PC-3 (cell line): ENCODE results near the gene HBEGF. TPM values are rescaled to one million over a fixed set of nuclear protein-coding genes. Genes with fewer than 3 reads are reported as not detected.

Experiments used
- ATAC-seq: fragments of 200-7000 bp; cut with Tn5 transposase; 2 replicates; pipeline ENCODE4 v1.9.1; 2020; ENCODE audit warnings: mild to moderate bottlenecking, moderate library complexity
- BruUV-seq: library from RNA; stranded (reverse); fragments of 400-500 nt; replicated peaks from 2 replicates; lab custom pipeline; 2021; lab: Mats Ljungman, UMichigan
- CTCF ChIA-PET: fragments of 300-600 bp; sonication (Branson Sonifier 250); formaldehyde crosslinking; loops from one replicate; lab custom pipeline; 2022; ENCODE audit warnings: antibody characterized with exemption; lab: Charles Lee
- POLR2A ChIA-PET: fragments of 300-600 bp; sonication (Branson Sonifier 250); formaldehyde crosslinking; loops from one replicate; lab custom pipeline; 2022; ENCODE audit warnings: antibody characterized with exemption; ENCODE audit not compliant: unreplicated experiment; lab: Charles Lee
- DNase-seq: peaks from one replicate; pipeline ENCODE4 v3.0.0-alpha.2; 2015
- H2AFZ ChIP-seq: fragments of 300-600 bp; sonication (generic); 2 replicates; pipeline ENCODE4 v1.6.0; 2016; ENCODE audit warnings: antibody characterized with exemption, low read length
- H3F3A ChIP-seq: fragments of 300-600 bp; sonication (generic); one replicate; pipeline ENCODE4 v1.6.0; 2017; ENCODE audit warnings: antibody characterized with exemption, low read length, control low read depth, mild to moderate bottlenecking; ENCODE audit not compliant: unreplicated experiment
- H3K27ac ChIP-seq: fragments of 300-600 bp; sonication (generic); 2 replicates; pipeline ENCODE4 v1.5.1; 2016; ENCODE audit warnings: mild to moderate bottlenecking, low read length
- H3K27me3 ChIP-seq: fragments of 300-600 bp; sonication (generic); 2 replicates; pipeline ENCODE4 v1.6.1; 2016; ENCODE audit warnings: low read length, mixed read lengths
- H3K36me3 ChIP-seq: fragments of 300-600 bp; sonication (generic); 2 replicates; pipeline ENCODE4 v1.6.1; 2016; ENCODE audit warnings: low read depth, mixed run types, low read length, mixed read lengths
- H3K4me1 ChIP-seq: fragments of 300-600 bp; sonication (generic); 2 replicates; pipeline ENCODE4 v1.5.1; 2016; ENCODE audit warnings: low read length; ENCODE audit not compliant: insufficient read depth
- H3K4me2 ChIP-seq: fragments of 300-600 bp; sonication (generic); 2 replicates; pipeline ENCODE4 v1.6.0; 2016; ENCODE audit warnings: low read length
- H3K4me3 ChIP-seq: fragments of 300-600 bp; sonication (generic); 2 replicates; pipeline ENCODE4 v1.5.1; 2016; ENCODE audit warnings: mild to moderate bottlenecking, low read length, mixed read lengths
- H3K79me2 ChIP-seq: fragments of 300-600 bp; sonication (generic); 2 replicates; pipeline ENCODE4 v1.6.1; 2017; ENCODE audit warnings: low read length, mixed read lengths
- H3K9ac ChIP-seq: fragments of 300-600 bp; sonication (generic); 2 replicates; pipeline ENCODE4 v1.6.0; 2016; ENCODE audit warnings: mild to moderate bottlenecking, low read length
- H3K9me2 ChIP-seq: fragments of 300-600 bp; sonication (generic); replicated peaks from 2 replicates; pipeline ENCODE4 v1.6.1; 2016; ENCODE audit warnings: mixed run types, low read length, mixed read lengths
- H3K9me3 ChIP-seq: fragments of 300-600 bp; sonication (generic); 2 replicates; pipeline ENCODE4 v1.6.1; 2016; ENCODE audit warnings: low read length, mixed read lengths
- H4K20me1 ChIP-seq: fragments of 300-600 bp; sonication (generic); 2 replicates; pipeline ENCODE4 v1.6.1; 2016; ENCODE audit warnings: low read length, mixed read lengths
- CTCF ChIP-seq: fragments of 300-600 bp; sonication (generic); conservative IDR thresholded peaks from 2 replicates; pipeline ENCODE4 v1.5.1; 2017; ENCODE audit warnings: antibody characterized with exemption, low read depth, mild to moderate bottlenecking, low read length
- EZH2 ChIP-seq: fragments of 300-600 bp; sonication (generic); IDR thresholded peaks from one replicate; pipeline ENCODE4 v1.6.1; 2017; ENCODE audit warnings: antibody characterized with exemption, mild to moderate bottlenecking, low read length; ENCODE audit not compliant: unreplicated experiment
- EZH2phosphoT487 ChIP-seq: fragments of 300-600 bp; sonication (generic); IDR thresholded peaks from 2 replicates; pipeline ENCODE4 v1.6.1; 2018; ENCODE audit warnings: mild to moderate bottlenecking, antibody characterized with exemption, low read length, borderline replicate concordance
- intact Hi-C: fragments of 100-400 bp; cut with micrococcal nuclease; formaldehyde crosslinking; loops from 2 replicates; pipeline ENCODE4 v1.9.0; 2023
- total RNA-seq: library from RNA; depleted of rRNA; stranded (reverse); fragments of >200 nt; gene quantifications from 2 replicates; pipeline ENCODE4 v1.2.3, GENCODE V29; 2014

The HBEGF gene
- total RNA-seq, 1 experiment from 2014 or later, result 82.6 TPM

- intact Hi-C loops, result loop anchor here (5.0 kb wide), 1 partner anchor 37 kb away; no protein-coding TSS in a partner anchor
- DNase-seq (no peak), ATAC-seq (no peak)
- no peaks in the 10 kb centered on the region for H4K20me1 ChIP-seq
- H3K36me3 ChIP-seq, result peaks cover 10% of the 10 kb centered on the region; the same call in 1 of the 2 replicates
- no peaks in the 10 kb centered on the region for H3K9me3 ChIP-seq
- peaks cover 73% of the 10 kb centered on the region for H3K4me1 ChIP-seq
- CTCF ChIA-PET, result no interaction called here
- POLR2A ChIA-PET, result no interaction called here
- no peaks in the 10 kb centered on the region for H3K27me3 ChIP-seq
- peaks cover 11% of the 10 kb centered on the region for H3F3A ChIP-seq
- H3K4me3 ChIP-seq, result no peak overlapping the region
- peak overlapping the region; percentile 53; the same call in 1 of the 2 replicates for H3K27ac ChIP-seq
- H3K9me2 ChIP-seq, result no peaks in the 10 kb centered on the region
- no peak overlapping the region for H3K4me2 ChIP-seq
- no peak overlapping the region for H2AFZ ChIP-seq
- BruUV-seq, result no TSS peak
- peaks cover 84% of the 10 kb centered on the region for H3K79me2 ChIP-seq
- H3K9ac ChIP-seq, result no peak overlapping the region
- TF ChIP-seq EZH2phosphoT487 (no peak), CTCF (no peak), EZH2 (no peak)
Observed at GRCh38 chr5:140299056-140299455, 47.3 kb downstream of the HBEGF start.

GRCh38 chr5:140298183-140298601 is 48.2 kb downstream of the HBEGF start:
- Histone ChIP-seq H2AFZ (no peak overlapping the region), H3K9ac (no peak overlapping the region), H3K9me2 (no peaks in the 10 kb centered on the region), H3K4me2 (peak overlapping the region; percentile 17; the same call in 1 of the 2 replicates), H3F3A (peaks cover 11% of the 10 kb centered on the region), H3K27ac (peak overlapping the region; percentile 53), H3K4me3 (no peak overlapping the region), H3K79me2 (peaks cover 92% of the 10 kb centered on the region), H4K20me1 (0 out of 2 replicates have a peak, but pooled peaks cover 3% of the 10 kb centered on the region), H3K36me3 (peaks cover 10% of the 10 kb centered on the region; the same call in 1 of the 2 replicates), H3K4me1 (peaks cover 77% of the 10 kb centered on the region), H3K27me3 (no peaks in the 10 kb centered on the region), H3K9me3 (no peaks in the 10 kb centered on the region)
- DNase-seq, result peak; percentile 59
- no TSS peak for BruUV-seq
- POLR2A ChIA-PET, result no interaction called here
- no peak for TF ChIP-seq EZH2phosphoT487
- no peak for TF ChIP-seq CTCF
- no peak for TF ChIP-seq EZH2
- intact Hi-C loops, result loop anchor here (5.0 kb wide), 1 partner anchor 36 kb away; no protein-coding TSS in a partner anchor
- ATAC-seq, result no peak
- CTCF ChIA-PET, result interaction anchor here (0.6 kb wide), 1 partner anchor 58 kb away, joined by 4 read pairs; no protein-coding TSS in a partner anchor

GRCh38 chr5:140297283-140297682 is 49.1 kb downstream of the HBEGF start:
- Histone ChIP-seq H3K4me3 (no peak overlapping the region), H3K9me3 (no peaks in the 10 kb centered on the region), H3K9ac (no peak overlapping the region), H3K27ac (peak overlapping the region; percentile 53; the same call in 1 of the 2 replicates), H3K27me3 (no peaks in the 10 kb centered on the region), H3K36me3 (peaks cover 10% of the 10 kb centered on the region; the same call in 1 of the 2 replicates), H4K20me1 (peaks cover 6% of the 10 kb centered on the region; the same call in 1 of the 2 replicates), H3K9me2 (no peaks in the 10 kb centered on the region), H3K4me1 (peaks cover 85% of the 10 kb centered on the region), H3K79me2 (peaks cover 93% of the 10 kb centered on the region), H3F3A (peaks cover 11% of the 10 kb centered on the region), H3K4me2 (no peak overlapping the region), H2AFZ (no peak overlapping the region)
- no TSS peak for BruUV-seq
- DNase-seq (no peak), ATAC-seq (no peak)
- TF ChIP-seq EZH2phosphoT487, result no peak
- no peak for TF ChIP-seq CTCF
- CTCF ChIA-PET, result no interaction called here
- intact Hi-C loops, result loop anchor here (5.0 kb wide), 1 partner anchor 35 kb away; no protein-coding TSS in a partner anchor
- POLR2A ChIA-PET, result no interaction called here
